GM18867 (cell line): ENCODE data around the gene BLVRA.
"Not testable (repeated sequence)": the region's sequence is repeated elsewhere in the genome, so short reads cannot be mapped to it uniquely, and the experiment has no call there.

Experiments
- ATAC-seq: cut with Tn5 transposase; IDR thresholded peaks from one replicate; pipeline ENCODE4 v1.9.1; 2021; ENCODE audit warnings: mild to moderate bottlenecking, moderate library complexity; ENCODE audit not compliant: unreplicated experiment

The BLVRA gene

DNA sequence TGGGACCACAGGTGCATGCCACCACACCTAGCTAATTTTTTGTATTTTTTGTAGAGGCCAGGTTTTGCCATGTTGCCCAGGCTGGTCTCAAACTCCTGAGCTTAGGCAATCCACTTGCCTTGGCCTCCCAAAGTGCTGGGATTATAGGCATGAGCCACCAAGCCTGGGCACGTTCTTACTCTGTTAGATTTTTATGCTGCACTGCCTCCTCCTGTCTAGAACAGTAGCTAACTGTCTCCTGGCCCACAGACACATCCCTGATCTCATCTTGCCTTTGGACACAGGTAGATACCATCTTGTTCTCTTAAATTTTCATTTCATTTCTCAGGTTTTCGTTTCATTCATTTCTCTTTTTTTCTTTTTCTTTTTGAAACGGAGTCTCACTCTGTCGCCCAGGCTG is 41.1 kb downstream of the BLVRA start:
- ATAC-seq: no peak

DNA sequence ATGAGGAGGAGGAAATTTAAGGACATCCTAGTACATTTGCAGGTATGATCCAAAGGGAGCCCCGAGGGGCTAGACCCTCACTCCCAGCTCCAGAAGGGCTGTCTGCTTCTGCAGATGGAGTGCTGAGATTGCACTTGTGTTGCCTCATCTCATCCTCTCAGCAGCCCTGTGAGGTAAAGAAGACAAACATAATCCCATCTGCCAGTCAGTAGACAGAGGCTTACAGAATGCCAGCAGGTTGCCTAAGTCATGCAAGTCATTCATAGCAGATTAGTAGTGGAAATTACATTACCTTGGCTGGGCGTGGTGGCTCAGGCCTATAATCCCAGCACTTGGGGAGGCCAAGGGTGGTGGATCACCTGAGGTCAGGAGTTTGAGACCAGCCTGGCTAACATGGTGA is 45.4 kb downstream of the BLVRA start:
- ATAC-seq: no peak

DNA sequence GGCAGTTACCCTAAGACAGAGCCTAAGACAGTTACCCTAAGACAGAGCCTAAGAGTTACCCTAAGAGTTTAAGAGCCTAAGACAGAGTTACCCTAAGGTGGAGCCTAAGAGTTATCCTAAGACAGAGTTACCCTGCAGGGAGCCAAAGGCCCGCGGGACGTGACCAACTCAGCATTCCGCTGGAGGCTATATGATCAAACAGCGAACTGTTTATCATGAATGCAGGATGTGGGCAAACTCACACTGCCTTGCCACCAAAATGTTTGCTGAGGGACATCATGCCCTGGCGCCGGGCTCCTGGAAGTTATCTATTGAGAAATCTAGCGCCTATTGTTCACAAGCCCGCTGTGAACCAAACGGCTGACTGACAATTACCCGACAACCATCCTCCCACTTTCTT is 49.9 kb downstream of the BLVRA start:
- no peak for ATAC-seq

DNA sequence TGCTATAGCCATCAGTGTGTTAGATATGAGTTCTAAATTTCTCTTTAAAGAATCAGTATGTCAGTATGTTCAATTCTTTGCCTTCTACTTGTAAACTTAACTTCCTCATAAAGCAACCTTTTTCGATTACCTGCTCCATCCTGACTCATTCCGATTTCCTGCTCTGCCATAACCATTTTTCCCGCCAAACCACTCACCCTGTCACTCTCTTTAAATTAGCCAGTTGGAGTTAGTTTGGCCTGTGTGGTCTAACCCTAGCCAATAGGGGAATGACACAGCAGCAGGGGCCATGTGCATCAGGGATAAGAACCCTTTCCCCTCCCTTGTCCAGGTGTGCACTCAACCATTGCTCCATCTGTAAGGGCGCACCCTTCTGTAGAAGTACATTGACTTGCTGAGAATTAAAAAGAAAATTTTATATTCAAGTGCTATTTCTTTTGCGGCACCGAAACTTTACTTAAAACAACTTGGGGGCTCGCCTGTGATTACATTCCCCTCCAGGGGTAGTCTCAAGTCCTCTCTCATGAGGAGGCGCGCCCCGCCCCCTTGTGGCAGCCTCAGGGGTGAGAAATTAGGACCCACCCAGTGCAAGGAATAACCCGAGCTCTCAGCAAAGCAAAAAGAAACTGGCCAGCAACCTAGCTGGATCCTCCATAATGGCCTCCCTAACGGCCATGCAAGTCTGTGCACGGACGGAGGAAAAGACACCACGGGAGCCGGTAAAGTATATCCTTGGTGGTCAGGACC is 51.9 kb downstream of the BLVRA start:
- ATAC-seq: not testable (repeated sequence)

DNA sequence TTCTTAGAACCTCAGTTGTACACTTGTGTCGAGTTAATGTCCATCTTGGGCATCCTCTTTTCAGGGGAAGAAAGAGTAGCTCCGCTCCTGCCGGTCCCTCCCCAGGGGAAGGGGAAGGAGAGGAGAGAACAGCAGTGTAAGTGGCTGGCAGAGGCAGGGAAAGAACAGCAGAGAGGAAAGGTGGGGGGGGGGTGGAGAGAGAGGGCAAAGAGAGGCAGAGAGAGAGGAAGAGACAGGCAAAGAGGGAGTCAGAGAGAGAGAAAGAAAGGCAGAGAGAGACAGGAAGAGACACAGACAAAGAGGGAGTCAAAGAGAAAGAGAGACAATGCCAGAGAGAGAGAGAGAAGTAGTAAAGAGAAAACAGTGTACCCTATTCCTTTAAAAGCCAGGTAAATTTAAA is 56.9 kb downstream of the BLVRA start:
- no peak for ATAC-seq

DNA sequence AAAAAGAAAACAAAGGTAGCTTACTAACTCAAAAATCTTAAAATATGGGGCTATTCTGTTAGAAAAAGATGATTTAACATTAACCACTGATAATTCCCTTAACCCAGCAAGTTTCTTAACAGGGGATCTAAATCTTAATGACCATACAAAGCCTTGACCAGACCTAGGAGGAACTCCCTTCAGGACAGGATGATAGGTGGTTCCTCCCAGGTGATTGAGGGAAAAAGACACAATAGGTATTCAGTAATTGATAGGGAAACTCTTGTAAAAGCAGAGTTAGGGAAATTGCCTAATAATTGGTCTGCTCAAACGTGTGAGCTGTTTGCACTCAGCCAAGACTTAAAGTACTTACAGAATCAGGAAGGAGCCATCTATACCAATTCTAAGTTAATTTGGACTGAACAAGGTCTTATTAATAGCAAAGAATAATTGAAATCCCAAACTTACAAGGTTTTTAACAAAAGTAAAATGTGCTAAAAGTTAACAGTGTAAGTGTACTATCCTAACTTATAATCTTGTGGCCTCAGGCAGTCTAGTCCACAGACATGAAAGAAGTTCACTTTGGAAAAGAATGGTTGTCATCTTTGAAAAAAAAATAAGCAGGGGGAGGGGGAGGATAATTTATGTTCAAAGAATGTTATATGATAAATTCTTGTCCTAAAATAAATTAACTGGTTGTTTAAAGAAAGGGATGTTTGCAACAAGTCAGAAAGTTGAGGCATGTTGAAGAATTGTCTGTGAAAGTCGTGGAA is 57.7 kb downstream of the BLVRA start:
- not testable (repeated sequence) for ATAC-seq

DNA sequence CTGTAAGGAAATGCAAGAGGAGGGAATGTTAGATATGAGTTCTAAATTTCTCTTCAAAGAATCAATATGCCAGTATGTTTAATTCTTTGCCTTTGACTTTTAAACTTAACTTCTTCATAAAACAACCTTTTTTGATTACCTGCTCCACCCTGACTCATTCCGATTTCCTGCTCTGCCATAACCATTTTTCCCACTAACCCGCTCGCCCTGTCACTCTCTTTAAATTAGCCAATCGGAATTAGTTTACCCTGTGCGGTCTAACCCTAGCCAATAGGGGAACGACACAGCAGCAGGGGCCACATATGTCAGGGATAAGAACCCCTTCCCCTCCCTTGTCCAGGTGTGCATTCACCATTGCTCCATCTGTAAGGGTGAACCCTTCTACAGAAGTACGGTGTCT is 64.9 kb downstream of the BLVRA start:
- not testable (repeated sequence) for ATAC-seq

DNA sequence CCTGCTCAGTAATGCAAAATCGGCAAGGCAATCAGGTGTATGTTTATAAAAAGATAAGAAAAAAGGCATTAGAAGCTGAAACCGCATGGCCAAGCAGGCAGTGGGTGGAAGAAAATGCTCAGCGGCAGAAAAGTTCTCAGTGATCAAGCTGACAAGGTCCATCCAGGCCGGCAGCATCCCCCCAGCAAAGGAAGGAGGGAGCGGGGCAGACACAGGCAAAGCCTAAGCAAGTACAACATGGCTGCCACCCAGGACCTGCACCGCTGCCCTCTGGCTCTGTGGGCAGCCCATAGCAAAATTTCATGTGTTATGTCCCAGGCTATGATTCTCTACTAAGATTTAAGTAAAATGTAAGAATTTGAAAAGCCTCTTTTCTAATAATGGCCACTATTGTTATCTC is 65.5 kb downstream of the BLVRA start:
- no peak for ATAC-seq

DNA sequence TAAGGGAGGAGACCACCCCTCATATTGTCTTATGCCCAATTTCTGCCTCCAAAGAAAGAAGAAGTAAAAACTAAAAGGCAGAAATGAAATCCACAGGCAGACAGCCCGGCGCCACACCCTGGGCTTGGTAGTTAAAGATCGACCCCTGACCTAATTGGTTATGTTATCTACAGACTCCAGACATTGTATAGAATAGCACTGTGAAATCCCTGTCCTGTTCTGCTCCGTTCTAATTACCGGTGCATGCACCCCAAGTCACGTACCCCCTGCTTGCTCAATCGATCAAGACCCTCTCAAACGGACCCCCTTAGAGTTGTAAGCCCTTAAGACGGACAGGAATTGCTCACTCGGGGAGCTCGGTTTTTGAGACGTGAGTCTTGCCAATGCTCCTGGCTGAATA is 66.0 kb downstream of the BLVRA start:
- not testable (repeated sequence) for ATAC-seq

DNA sequence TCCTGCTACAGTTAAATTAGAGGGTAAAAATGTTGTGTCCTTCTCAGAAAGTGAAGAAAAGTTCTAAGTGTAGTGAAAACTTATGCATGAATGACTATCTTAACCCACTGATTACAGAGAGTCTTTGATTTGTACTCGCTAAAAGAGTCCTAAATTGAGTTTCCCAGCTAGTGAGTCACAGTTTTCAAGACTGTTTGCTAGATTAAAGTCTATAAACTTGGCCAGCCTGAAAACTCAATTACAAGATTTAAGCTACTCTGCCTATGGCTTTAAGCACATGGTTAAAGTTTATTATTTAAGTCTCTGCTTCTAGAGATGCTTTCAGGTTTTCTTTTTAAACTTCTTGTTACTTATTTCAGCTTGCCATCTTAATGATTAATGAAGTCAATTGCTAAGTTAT is 66.5 kb downstream of the BLVRA start:
- no peak for ATAC-seq

DNA sequence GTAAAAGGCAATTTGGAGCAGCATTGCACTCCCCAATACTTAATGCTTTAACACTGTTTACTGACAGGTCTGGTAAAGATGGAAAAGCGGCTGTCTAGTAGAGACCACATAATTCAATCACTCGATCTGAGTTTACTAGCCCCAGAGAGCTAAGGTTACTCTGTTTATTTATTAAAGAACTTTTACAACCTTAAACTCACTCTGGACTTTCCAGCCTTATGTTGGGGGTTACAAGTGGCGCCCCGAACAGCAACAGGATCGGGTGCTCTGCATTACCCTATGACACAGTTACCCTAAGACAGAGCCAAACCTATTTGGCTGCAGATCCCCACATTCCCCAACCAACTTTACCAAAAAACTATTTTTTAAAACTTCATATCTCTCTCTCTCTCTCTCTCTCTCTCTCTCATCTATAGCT is 66.9 kb downstream of the BLVRA start:
- ATAC-seq: no peak

DNA sequence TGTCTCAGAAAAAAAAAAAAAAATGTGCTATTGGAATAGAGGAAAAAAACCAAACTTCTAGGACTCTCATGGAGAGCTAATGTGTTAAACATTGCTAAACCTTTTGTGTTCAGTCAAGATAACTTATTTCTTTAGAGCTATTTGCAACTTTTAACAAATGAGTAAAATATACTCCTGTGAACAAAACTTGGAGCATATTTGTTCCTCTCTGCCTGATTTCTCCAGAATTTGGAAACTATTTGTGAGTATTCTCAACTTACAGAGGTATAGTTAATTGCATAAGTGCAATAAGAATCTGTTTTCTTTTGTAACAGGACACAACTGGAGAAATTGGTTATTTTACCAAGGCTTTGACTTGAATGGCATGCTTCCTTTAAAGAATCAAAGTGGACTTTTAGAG is 72.4 kb downstream of the BLVRA start:
- not testable (repeated sequence) for ATAC-seq

DNA sequence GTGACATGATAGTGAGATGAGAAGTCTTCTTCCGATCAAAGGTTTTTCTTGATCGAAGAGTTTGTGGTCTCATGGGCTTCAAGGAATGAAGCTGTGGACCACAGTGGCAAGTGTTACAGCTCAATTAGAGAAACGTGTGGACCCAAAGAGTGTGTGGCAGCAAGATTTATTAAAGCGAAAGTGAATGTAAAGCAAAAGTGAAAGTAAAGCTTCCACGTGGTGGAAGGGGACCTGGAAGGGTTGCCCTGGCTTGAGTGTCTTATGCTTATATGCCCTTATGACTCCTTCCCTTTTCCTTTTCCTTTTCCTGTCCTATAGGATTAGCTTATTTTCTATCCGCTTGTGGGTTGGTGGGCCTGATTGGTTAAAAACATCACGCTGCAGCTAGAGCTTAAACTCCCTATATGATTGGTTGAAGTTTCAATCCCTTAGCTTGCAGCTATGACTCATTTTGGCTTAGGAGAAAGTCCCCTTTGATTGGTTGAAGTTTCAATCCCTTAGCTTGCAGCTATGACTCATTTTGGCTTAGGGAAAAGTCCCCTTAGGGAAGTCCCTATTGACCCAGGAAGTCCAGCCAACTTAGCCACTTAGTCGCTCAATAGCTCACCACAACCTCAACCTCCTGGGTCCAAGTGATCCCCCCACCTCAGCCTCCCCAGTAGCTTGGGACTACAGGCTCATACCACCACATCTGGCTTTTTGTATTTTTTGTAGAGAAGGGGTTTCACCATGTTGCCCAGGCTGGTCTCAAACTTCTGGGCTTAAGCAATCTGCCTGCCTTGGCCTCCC is 76.2 kb downstream of the BLVRA start:
- peak; percentile 67 for ATAC-seq

DNA sequence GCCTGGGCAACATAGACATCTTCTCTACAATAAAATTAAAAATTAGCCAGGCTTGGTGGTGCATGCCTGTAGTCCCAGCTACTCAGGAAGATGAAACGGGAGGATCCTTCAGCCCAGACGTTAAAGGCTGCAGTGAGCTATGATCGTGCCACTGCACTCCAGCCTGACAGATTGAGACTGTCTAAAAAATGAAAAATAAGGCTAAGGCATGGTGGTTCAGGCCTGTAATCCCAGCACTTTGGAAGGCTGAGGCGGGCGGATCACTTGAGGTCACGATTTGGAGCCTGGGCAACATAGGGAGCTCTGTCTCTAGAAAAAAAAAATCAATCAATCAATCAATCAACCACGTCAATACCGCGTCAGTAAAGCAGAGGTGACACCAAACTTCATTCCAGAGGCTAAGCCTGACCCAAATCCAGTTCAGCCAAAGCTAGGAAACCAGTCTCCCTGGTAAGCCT is 79.8 kb downstream of the BLVRA start:
- ATAC-seq: no peak

DNA sequence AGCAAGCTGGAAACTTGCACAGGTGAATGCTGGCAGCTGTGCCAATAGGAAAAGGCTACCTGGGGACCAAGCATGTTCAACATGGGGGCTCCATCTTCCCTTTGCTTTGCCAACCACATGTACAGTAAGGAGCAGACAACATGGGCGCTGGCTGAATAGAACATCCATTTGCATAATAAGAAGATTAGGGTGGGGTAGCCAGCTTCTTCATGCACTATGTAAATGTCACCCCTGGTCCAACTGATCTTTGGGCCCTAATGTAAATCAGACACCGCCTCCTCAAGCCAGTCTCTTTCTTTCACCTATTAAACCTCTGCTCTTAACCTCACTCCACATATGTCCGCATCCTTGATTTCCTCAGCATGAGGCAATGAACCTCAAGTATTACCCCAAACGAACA is 84.8 kb downstream of the BLVRA start:
- no peak for ATAC-seq

DNA sequence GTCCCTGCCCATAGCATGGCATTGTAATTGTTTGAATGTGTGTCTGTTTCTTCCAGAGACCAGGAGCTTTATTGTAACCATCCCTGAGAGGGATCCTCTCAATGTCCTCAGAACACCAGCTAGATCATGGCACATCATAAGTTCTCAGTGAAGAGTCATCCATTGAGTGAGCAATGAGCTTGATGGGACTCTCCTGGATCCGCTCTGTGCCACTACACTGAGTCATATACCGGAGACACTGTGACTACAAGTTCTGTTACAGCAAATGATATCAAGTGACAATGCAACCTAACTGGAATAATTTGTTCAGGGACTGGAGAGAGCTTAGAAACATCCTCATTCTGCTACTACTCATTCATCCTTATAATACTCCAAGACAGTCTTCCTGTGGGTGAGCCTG is 85.8 kb downstream of the BLVRA start:
- ATAC-seq: no peak

DNA sequence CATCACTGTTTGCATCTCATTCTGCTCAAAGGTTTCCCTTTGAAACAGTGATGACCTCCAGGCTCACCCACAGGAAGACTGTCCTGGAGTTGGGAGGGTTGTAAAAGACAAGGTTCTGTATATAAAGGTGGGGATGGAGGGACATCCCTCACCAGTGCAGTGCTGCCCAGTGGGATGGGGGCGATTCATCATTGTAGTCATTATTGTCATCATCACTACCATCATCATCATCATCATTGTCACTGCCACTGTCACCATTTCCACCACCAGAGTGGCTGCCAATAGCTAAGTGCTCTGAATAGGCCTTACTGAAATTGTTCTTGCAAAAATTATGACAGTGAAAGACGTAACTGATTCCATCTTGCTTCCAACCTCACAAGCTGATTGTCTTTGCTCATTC is 86.2 kb downstream of the BLVRA start:
- ATAC-seq: no peak

DNA sequence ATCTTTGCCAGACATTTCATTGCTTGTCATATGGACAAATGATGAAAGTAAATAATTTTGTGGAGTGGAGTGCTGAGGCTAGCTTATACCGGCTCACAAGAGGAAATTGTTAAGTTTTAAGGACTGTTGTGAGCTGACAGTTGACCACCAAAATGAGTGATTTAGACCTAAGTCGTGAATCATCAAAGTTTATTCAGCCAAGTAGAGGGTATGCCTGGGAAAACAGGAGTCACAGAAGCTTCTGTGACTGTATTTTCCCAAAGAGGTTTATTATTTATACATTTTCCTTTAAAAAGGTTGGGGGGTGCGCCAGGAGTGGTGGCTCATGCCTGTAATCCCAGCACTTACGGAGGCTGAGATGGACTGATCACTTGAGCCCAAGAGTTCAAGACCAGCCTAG is 89.0 kb downstream of the BLVRA start:
- no peak for ATAC-seq

DNA sequence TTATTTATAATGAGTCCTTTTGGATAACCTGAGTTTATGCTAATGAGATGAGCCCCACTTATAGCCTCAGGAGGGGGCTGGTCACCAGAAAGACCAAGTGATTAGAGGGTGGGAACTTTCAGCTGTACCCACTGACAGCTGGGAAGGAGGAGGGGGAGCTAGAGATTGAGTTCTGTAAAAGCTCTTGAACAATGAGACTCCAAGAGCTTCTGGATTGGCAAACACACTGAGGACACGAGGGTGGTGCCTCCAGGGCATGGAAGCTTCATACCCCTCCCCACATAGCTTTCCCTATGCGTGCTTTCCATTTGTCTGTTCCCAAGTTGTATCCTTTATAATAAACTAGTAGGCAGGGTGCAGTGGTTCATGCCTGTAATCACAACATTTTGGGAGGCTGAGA is 90.6 kb downstream of the BLVRA start:
- ATAC-seq: no peak

DNA sequence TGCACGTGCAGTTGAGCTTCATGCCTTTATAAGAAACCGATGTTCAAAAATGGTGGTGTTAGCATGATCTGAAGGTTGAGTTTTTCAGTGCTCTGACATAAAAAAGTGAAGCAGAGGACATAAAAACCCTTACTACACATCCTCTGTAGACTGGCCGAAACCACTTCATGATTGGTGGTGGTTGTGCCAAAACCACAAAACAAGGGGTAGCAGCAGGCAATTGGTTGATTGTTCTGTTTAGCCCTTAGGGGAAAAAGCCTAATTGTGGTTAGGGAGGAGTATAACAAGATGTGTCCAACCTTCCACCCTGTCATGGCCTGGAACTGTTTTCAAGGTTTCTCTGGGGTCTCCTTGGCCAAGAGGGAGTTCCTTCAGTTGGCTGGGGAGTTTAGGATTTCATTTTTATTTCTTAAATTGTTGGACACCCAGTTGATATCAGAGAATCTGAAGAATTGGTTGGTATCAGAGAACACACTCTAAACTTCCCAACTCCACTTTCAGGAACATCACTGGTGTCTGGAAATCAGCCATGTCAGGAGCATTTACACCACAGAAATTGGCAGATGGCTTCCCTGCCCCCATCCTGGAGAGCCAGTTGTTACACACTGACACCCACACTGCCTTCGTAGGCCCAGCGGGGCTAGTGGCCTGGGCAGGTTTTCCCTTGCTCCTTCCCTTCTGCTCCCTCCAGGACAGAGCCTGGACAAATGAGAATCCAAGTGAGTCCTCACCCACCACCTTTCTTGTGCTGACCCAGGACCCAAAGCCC is 92.1 kb downstream of the BLVRA start:
- no peak for ATAC-seq

DNA sequence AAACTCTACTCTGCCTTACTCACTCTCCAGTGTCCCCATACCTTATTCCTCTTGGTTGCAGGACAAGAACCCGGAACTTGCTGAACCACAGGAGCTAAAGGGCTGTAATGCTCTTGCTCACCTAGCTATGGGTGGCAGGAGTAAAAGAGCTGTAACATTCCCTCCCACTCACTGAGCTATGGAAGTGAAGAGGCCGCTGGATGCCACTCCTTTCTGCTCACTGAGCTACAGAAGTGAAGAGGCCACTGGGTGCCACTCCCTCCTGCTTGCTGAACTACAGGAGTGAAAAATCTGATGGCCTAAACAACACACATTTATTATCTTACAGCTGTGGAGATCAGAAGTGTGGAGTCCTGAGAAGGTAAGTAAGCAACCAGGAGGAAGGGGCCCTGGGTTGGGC is 93.3 kb downstream of the BLVRA start:
- ATAC-seq: no peak
